ENCODE results near the gene AP4S1. TPM values are rescaled to one million over a fixed set of nuclear protein-coding genes. Genes with fewer than 3 reads are reported as not detected.

The AP4S1 gene
- total RNA-seq, 1 donor, result 7.9 TPM

- H3K4me3 ChIP-seq (ENCODE audit: low read depth, low read length), result no peak overlapping the region
- no peak for DNase-seq (ENCODE audit: low read depth)
- no peak for TF ChIP-seq CTCF (IDR thresholded peaks at IDR 0.05; ENCODE audit: insufficient read depth, low read length)
These were observed 103.4 kb downstream of the AP4S1 start for GRCh38 chr14:31128601-31129526.

- H3K4me3 ChIP-seq (ENCODE audit: low read depth, low read length), result no peak overlapping the region
- no peak for DNase-seq (ENCODE audit: low read depth)
- no peak for TF ChIP-seq CTCF (IDR thresholded peaks at IDR 0.05; ENCODE audit: insufficient read depth, low read length)
These were observed 107.7 kb downstream of the AP4S1 start for GRCh38 chr14:31133133-31133532.

- TF ChIP-seq CTCF (IDR thresholded peaks at IDR 0.05; ENCODE audit: insufficient read depth, low read length), result no peak
- no peak for DNase-seq (ENCODE audit: low read depth)
- H3K4me3 ChIP-seq (ENCODE audit: low read depth, low read length), result no peak overlapping the region
These were observed 111.9 kb downstream of the AP4S1 start for GRCh38 chr14:31137214-31137889.

GRCh38 chr14:31138301-31138700 lies 112.9 kb downstream of the AP4S1 start:
- no peak for TF ChIP-seq CTCF (IDR thresholded peaks at IDR 0.05; ENCODE audit: insufficient read depth, low read length)
- no peak for DNase-seq (ENCODE audit: low read depth)
- H3K4me3 ChIP-seq (ENCODE audit: low read depth, low read length), result no peak overlapping the region

- TF ChIP-seq CTCF (IDR thresholded peaks at IDR 0.05; ENCODE audit: insufficient read depth, low read length), result no peak
- DNase-seq (ENCODE audit: low read depth), result no peak
- no peak overlapping the region for H3K4me3 ChIP-seq (ENCODE audit: low read depth, low read length)
These were observed 113.9 kb downstream of the AP4S1 start for GRCh38 chr14:31139301-31139847.

- no peak for TF ChIP-seq CTCF (IDR thresholded peaks at IDR 0.05; ENCODE audit: insufficient read depth, low read length)
- H3K4me3 ChIP-seq (ENCODE audit: low read depth, low read length), result no peak overlapping the region
- DNase-seq (ENCODE audit: low read depth), result no peak
These were observed 117.1 kb downstream of the AP4S1 start for GRCh38 chr14:31142455-31143087.

All from fibroblast of the aortic adventitia (primary cell).